Ammon's horn (tissue), 1 donor: ENCODE measurements around the gene PIEZO2.
A peak's percentile ranks its signal among the peaks of the same experiment; 100 is the strongest.
"Not testable (repeated sequence)": the region's sequence is repeated elsewhere in the genome, so short reads cannot be mapped to it uniquely, and the experiment has no call there.

Experiments
- DNase-seq: peaks from one replicate; pipeline ENCODE4 v3.0.0-alpha.2; 2016; ENCODE audit warnings: low spot score

PIEZO2 gene

GRCh38 chr18:11148680-11149440 lies 509 bp downstream of the PIEZO2 start:
- no peak for DNase-seq

GRCh38 chr18:11147962-11148679 lies 1.2 kb downstream of the PIEZO2 start:
- peak; percentile 8 for DNase-seq

- DNase-seq: peak; percentile 8
Measured at GRCh38 chr18:11147371-11147951, 1.9 kb downstream of the PIEZO2 start.

GRCh38 chr18:11146947-11147345 lies 2.4 kb downstream of the PIEZO2 start:
- no peak for DNase-seq

- DNase-seq: peak; percentile 81
Measured at GRCh38 chr18:11146238-11146946, 3.0 kb downstream of the PIEZO2 start.

GRCh38 chr18:11145413-11146191 lies 3.8 kb downstream of the PIEZO2 start:
- no peak for DNase-seq

- no peak for DNase-seq
Measured at GRCh38 chr18:11137400-11137799, 12.0 kb downstream of the PIEZO2 start.

GRCh38 chr18:11136241-11136640 lies 13.1 kb downstream of the PIEZO2 start:
- peak; percentile 8 for DNase-seq

- DNase-seq: no peak
Measured at GRCh38 chr18:11134940-11135339, 14.4 kb downstream of the PIEZO2 start.

GRCh38 chr18:11129059-11129458 lies 20.3 kb downstream of the PIEZO2 start:
- DNase-seq: not testable (repeated sequence)

GRCh38 chr18:11125492-11126315 lies 23.7 kb downstream of the PIEZO2 start:
- DNase-seq: no peak

- DNase-seq: no peak
Measured at GRCh38 chr18:11124054-11124453, 25.3 kb downstream of the PIEZO2 start.

- no peak for DNase-seq
Measured at GRCh38 chr18:11121443-11121849, 27.9 kb downstream of the PIEZO2 start.

GRCh38 chr18:11119959-11120587 lies 29.3 kb downstream of the PIEZO2 start:
- DNase-seq: no peak

- DNase-seq: peak; percentile 87
Measured at GRCh38 chr18:11119550-11119949, 29.8 kb downstream of the PIEZO2 start.

- no peak for DNase-seq
Measured at GRCh38 chr18:11118051-11118766, 31.2 kb downstream of the PIEZO2 start.

- DNase-seq: no peak
Measured at GRCh38 chr18:11115276-11115675, 34.1 kb downstream of the PIEZO2 start.

GRCh38 chr18:11114653-11115052 lies 34.7 kb downstream of the PIEZO2 start:
- no peak for DNase-seq

- no peak for DNase-seq
Measured at GRCh38 chr18:11113937-11114336, 35.4 kb downstream of the PIEZO2 start.
